Panc1 (cell line): ENCODE data around the gene MGRN1. TPM values are rescaled to one million over a fixed set of nuclear protein-coding genes. Genes with fewer than 3 reads are reported as not detected.

ENCODE experiments used
- ATAC-seq: fragments of 200-7000 bp; cut with Tn5 transposase; 2 replicates; pipeline ENCODE4 v1.9.1; 2020; ENCODE audit warnings: mild to moderate bottlenecking, moderate library complexity
- BruUV-seq: library from RNA; stranded (reverse); fragments of 400-500 nt; replicated peaks from 2 replicates; lab custom pipeline; 2021; lab: Mats Ljungman, UMichigan
- CTCF ChIA-PET: fragments of 300-600 bp; sonication (Branson Sonifier 250); formaldehyde crosslinking; loops from one replicate; lab custom pipeline; 2022; ENCODE audit warnings: antibody characterized with exemption; lab: Charles Lee
- POLR2A ChIA-PET: fragments of 300-600 bp; sonication (Branson Sonifier 250); formaldehyde crosslinking; loops from one replicate; lab custom pipeline; 2022; ENCODE audit warnings: antibody characterized with exemption; lab: Charles Lee
- DNase-seq: peaks from one replicate; pipeline ENCODE4 v3.0.0-alpha.2; 2010; ENCODE audit warnings: low read depth, low spot score
- H3K27ac ChIP-seq: 2 replicates; pipeline ENCODE4 v1.5.1; 2011; ENCODE audit warnings: mild to moderate bottlenecking, low read length, inconsistent platforms
- H3K27me3 ChIP-seq: fragments of 200-500 bp; sonication (Bioruptor generic); 2 replicates; pipeline ENCODE4 v1.6.0; 2014; ENCODE audit warnings: low read length, inconsistent platforms; ENCODE audit not compliant: control insufficient read depth, insufficient read depth
- H3K36me3 ChIP-seq: fragments of 200-500 bp; sonication (Bioruptor generic); 2 replicates; pipeline ENCODE4 v1.5.1; 2014; ENCODE audit warnings: inconsistent platforms, mild to moderate bottlenecking, low read length, moderate library complexity; ENCODE audit not compliant: control insufficient read depth, insufficient read depth
- H3K4me1 ChIP-seq: 2 replicates; pipeline ENCODE4 v1.5.1; 2011; ENCODE audit warnings: inconsistent platforms, mild to moderate bottlenecking, low read length, moderate library complexity; ENCODE audit not compliant: control insufficient read depth, insufficient read depth
- H3K4me3 ChIP-seq, 2 experiments: 2 replicates each; pipeline ENCODE4 v1.5.1; 2011 to 2012; ENCODE audit warnings: low read depth in 2 of 2, low read length in 2 of 2, mild to moderate bottlenecking in 2 of 2, inconsistent platforms in 1 of 2, moderate library complexity in 1 of 2
- H3K9me3 ChIP-seq: fragments of 200-500 bp; sonication (Bioruptor generic); 2 replicates; pipeline ENCODE4 v1.5.1; 2014; ENCODE audit warnings: low read depth, mild to moderate bottlenecking, inconsistent platforms, low read length, moderate library complexity; ENCODE audit not compliant: control insufficient read depth, insufficient read depth
- CTCF ChIP-seq: fragments of 450-650 bp; IDR thresholded peaks from 2 replicates; pipeline ENCODE4 v1.5.1; 2017; ENCODE audit warnings: mild to moderate bottlenecking
- POLR2AphosphoS5 ChIP-seq: IDR thresholded peaks from 2 replicates; pipeline ENCODE4 v1.6.1; 2012; ENCODE audit warnings: mild to moderate bottlenecking, low read depth, low read length, moderate library complexity
- REST ChIP-seq, 2 experiments: IDR thresholded peaks; 2 replicates each; pipeline ENCODE4 v1.6.1; 2011 to 2012; ENCODE audit warnings: low read depth in 2 of 2, control low read depth in 1 of 2, low read length in 1 of 2, mild to moderate bottlenecking in 1 of 2, moderate library complexity in 1 of 2; ENCODE audit not compliant: insufficient read depth in 1 of 2
- SIN3A ChIP-seq: IDR thresholded peaks from 2 replicates; pipeline ENCODE4 v1.6.1; 2012; ENCODE audit warnings: low read depth, mild to moderate bottlenecking, low read length, moderate library complexity, borderline replicate concordance; ENCODE audit not compliant: insufficient read depth
- TCF7L2 ChIP-seq: IDR thresholded peaks from 2 replicates; pipeline ENCODE4 v1.6.1; 2011; ENCODE audit warnings: mild to moderate bottlenecking, low read depth, low read length, inconsistent platforms
- in situ Hi-C: cut with HindIII; loops from 2 replicates; pipeline ENCODE4 v1.10.0; 2016; ENCODE audit warnings: low sequenced_read_pairs, low pct_unique_long_range_greater_than_20kb
- intact Hi-C: fragments of 100-400 bp; cut with micrococcal nuclease; formaldehyde crosslinking; loops from one replicate; pipeline ENCODE4 v1.10.0; 2022; ENCODE audit not compliant: unreplicated experiment
- total RNA-seq: library from RNA; stranded (reverse); gene quantifications from one replicate; pipeline ENCODE4 v1.2.1, GENCODE V29; 2021; ENCODE audit not compliant: unreplicated experiment

MGRN1 gene
- total RNA-seq, 1 experiment from 2014 or later = 59.7 TPM

- Histone ChIP-seq H3K27ac (no peak overlapping the region), H3K27me3 (no peaks in the 10 kb centered on the region), H3K4me1 (peaks cover 23% of the 10 kb centered on the region), H3K4me3 (no peak overlapping the region), H3K9me3 (no peaks in the 10 kb centered on the region), H3K36me3 (no peaks in the 10 kb centered on the region)
- intact Hi-C loops (no loop called here), in situ Hi-C loops (no loop called here)
- BruUV-seq = no TSS peak
- ATAC-seq = no peak
- no peak for TF ChIP-seq SIN3A
- TF ChIP-seq CTCF = no peak
- TF ChIP-seq TCF7L2 = no peak
- CTCF ChIA-PET = interaction anchor here (0.6 kb wide), 1 partner anchor 88 kb away, joined by 3 read pairs; no protein-coding TSS in a partner anchor
- POLR2A ChIA-PET = interaction anchor here (0.5 kb wide), 1 partner anchor 439 kb away, joined by 3 read pairs; no protein-coding TSS in a partner anchor
- DNase-seq = no peak
Observed at GRCh38 chr16:4618645-4619418, 5.8 kb upstream of the MGRN1 start.

- no peaks in the 10 kb centered on the region; the same call in 1 of the 2 replicates for H3K36me3 ChIP-seq
- peaks cover 6% of the 10 kb centered on the region for H3K4me1 ChIP-seq
- CTCF ChIA-PET = interaction anchor here (0.6 to 1.6 kb wide), 2 partner anchors 7 to 31 kb away, joined by 3 to 4 read pairs; no protein-coding TSS in a partner anchor
- DNase-seq = no peak
- POLR2A ChIA-PET = no interaction called here
- H3K27me3 ChIP-seq = no peaks in the 10 kb centered on the region
- TF ChIP-seq SIN3A (no peak), CTCF (no peak), POLR2AphosphoS5 (no peak), TCF7L2 (no peak), REST (IDR thresholded peaks at IDR 0.05; ENCODE audit: insufficient read depth in 1 of 2, low read depth in 2 of 2, low read length in 1 of 2) (no peak)
- H3K27ac ChIP-seq = no peak overlapping the region; the same call in 1 of the 2 replicates
- ATAC-seq = no peak
- no TSS peak for BruUV-seq
- in situ Hi-C loops = no loop called here
- H3K9me3 ChIP-seq = no peaks in the 10 kb centered on the region
- H3K4me3 ChIP-seq = no peak overlapping the region; a peak in 1 of 4 replicates
- intact Hi-C loops = no loop called here
Observed at GRCh38 chr16:4623593-4623992, 1.0 kb upstream of the MGRN1 start.
